GM12874 (cell line): ENCODE results near the gene FMC1.

Source experiments
- CTCF ChIP-seq: IDR thresholded peaks from 2 replicates; pipeline ENCODE4 v1.5.1; 2011; ENCODE audit warnings: low read depth, mild to moderate bottlenecking, control low read depth, low read length, moderate library complexity; ENCODE audit not compliant: insufficient read depth

Gene FMC1

GRCh38 chr7:139370301-139370942 is 29.3 kb downstream of the FMC1 start:
- TF ChIP-seq CTCF: no peak

GRCh38 chr7:139370943-139371313 is 29.8 kb downstream of the FMC1 start:
- TF ChIP-seq CTCF: no peak

GRCh38 chr7:139374246-139374645 is 33.1 kb downstream of the FMC1 start:
- no peak for TF ChIP-seq CTCF

- no peak for TF ChIP-seq CTCF
Measured at GRCh38 chr7:139382439-139382838, 41.3 kb downstream of the FMC1 start.

GRCh38 chr7:139384611-139385010 is 43.5 kb downstream of the FMC1 start:
- TF ChIP-seq CTCF: no peak

- TF ChIP-seq CTCF: no peak
Measured at GRCh38 chr7:139387594-139387993, 46.5 kb downstream of the FMC1 start.

- no peak for TF ChIP-seq CTCF
Measured at GRCh38 chr7:139389091-139389490, 48.0 kb downstream of the FMC1 start.

GRCh38 chr7:139389774-139390173 is 48.6 kb downstream of the FMC1 start:
- no peak for TF ChIP-seq CTCF
